HepG2 (cell line): ENCODE measurements around the gene IL17RB. TPM values are rescaled to one million over a fixed set of nuclear protein-coding genes. Genes with fewer than 3 reads are reported as not detected.

Source experiments
- ATAC-seq: fragments of 200-7000 bp; cut with Tn5 transposase; 3 replicates; pipeline ENCODE4 v1.9.1; 2020; ENCODE audit warnings: mild to moderate bottlenecking, moderate library complexity
- BruUV-seq: library from RNA; stranded (reverse); fragments of 400-500 nt; replicated peaks from 2 replicates; lab custom pipeline; 2021; lab: Mats Ljungman, UMichigan
- CTCF ChIA-PET: fragments of 300-600 bp; formaldehyde crosslinking; extraction: SDS; loops from one replicate; lab custom pipeline; 2021; ENCODE audit warnings: low total read pairs, inconsistent platforms, low intra/inter-chr PET ratio; lab: Yijun Ruan, JAX
- POLR2A ChIA-PET: fragments of 350-600 bp; sonication (Branson Sonifier 250); formaldehyde crosslinking; loops from one replicate; lab custom pipeline; 2020; ENCODE audit warnings: antibody characterized with exemption, inconsistent platforms; lab: Yijun Ruan, JAX
- DNase-seq: peaks from one replicate; pipeline ENCODE4 v3.0.0-alpha.2; 2015; ENCODE audit warnings: low spot score
- FAIRE-seq: peaks from 3 replicates; lab custom pipeline; 2011; peaks lifted over from hg19 to GRCh38; lab: Jason Lieb, UNC
- H2AFZ ChIP-seq: one replicate; pipeline ENCODE4 v1.6.1; 2011; ENCODE audit warnings: low read length, inconsistent platforms
- H3K27ac ChIP-seq: fragments of 300-600 bp; 3 replicates; pipeline ENCODE4 v1.8.0; 2011; ENCODE audit warnings: mixed run types, mild to moderate bottlenecking, mixed read lengths, low read length, inconsistent platforms; ENCODE audit not compliant: insufficient read depth; ENCODE audit errors: extremely low read length
- H3K27me3 ChIP-seq, 2 experiments: fragments of 200-600 bp in 1 of 2; 2 replicates in 1 of 2; 3 replicates in 1 of 2; pipeline versions ENCODE4 v1.6.0 to v1.8.0; 2011; ENCODE audit warnings: low read length in 2 of 2, mild to moderate bottlenecking in 2 of 2, moderate library complexity in 2 of 2, inconsistent platforms in 1 of 2; ENCODE audit not compliant: insufficient read depth in 2 of 2, control insufficient read depth in 1 of 2
- H3K36me3 ChIP-seq, 2 experiments: fragments of 200-600 bp in 1 of 2; replicated peaks in 1 of 2; 2 replicates in 1 of 2; 3 replicates in 1 of 2; pipeline versions ENCODE4 v1.5.1 to v1.8.0; 2011; ENCODE audit warnings: low read length in 2 of 2, inconsistent platforms in 1 of 2; ENCODE audit not compliant: insufficient read depth in 2 of 2, control insufficient read depth in 1 of 2
- H3K4me1 ChIP-seq: 2 replicates; pipeline ENCODE4 v1.5.1; 2012; ENCODE audit warnings: low read length, inconsistent platforms; ENCODE audit not compliant: insufficient read depth
- H3K4me2 ChIP-seq: 2 replicates; pipeline ENCODE4 v1.6.0; 2011; ENCODE audit warnings: low read depth, low read length, inconsistent platforms
- H3K4me3 ChIP-seq, 3 experiments: fragments of 200-600 bp in 1 of 3; sonication (generic), shearing (Covaris generic) in 1 of 3; replicated peaks in 1 of 3; 2 replicates each; pipeline ENCODE4 v1.5.1; 2011 to 2016; ENCODE audit warnings: low read length in 3 of 3, inconsistent platforms in 2 of 3, low read depth in 2 of 3, mild to moderate bottlenecking in 2 of 3, control low read depth in 1 of 3, mixed read lengths in 1 of 3; ENCODE audit not compliant: insufficient read depth in 1 of 3
- H3K79me2 ChIP-seq: one replicate; pipeline ENCODE4 v1.6.1; 2011; ENCODE audit warnings: low read length, inconsistent platforms; ENCODE audit not compliant: insufficient read depth
- H3K9ac ChIP-seq: 2 replicates; pipeline ENCODE4 v1.6.0; 2011; ENCODE audit warnings: mild to moderate bottlenecking, low read depth, low read length, inconsistent platforms; ENCODE audit not compliant: insufficient read depth
- H3K9me3 ChIP-seq: 2 replicates; pipeline ENCODE4 v1.5.1; 2012; ENCODE audit warnings: mild to moderate bottlenecking, low read length
- H4K20me1 ChIP-seq: 2 replicates; pipeline ENCODE4 v1.6.0; 2011; ENCODE audit warnings: inconsistent platforms, mild to moderate bottlenecking, low read length, moderate library complexity; ENCODE audit not compliant: insufficient read depth
- AGO2 ChIP-seq: fragments of 200-400 bp; formaldehyde crosslinking; optimal IDR thresholded peaks from 2 replicates; pipeline ENCODE3; 2017; ENCODE audit warnings: mild to moderate bottlenecking, low read depth, low read length, moderate library complexity
- IKZF1 ChIP-seq: fragments of 450-650 bp; IDR thresholded peaks from 2 replicates; pipeline ENCODE4 v1.7.1; 2016
- IRF9 ChIP-seq: sonication (generic); formaldehyde crosslinking; IDR thresholded peaks from 2 replicates; pipeline ENCODE4 v1.8.0; 2022; ENCODE audit warnings: missing genetic modification reagents, mild to moderate bottlenecking, borderline replicate concordance
- SAP130 ChIP-seq: IDR thresholded peaks from 2 replicates; pipeline ENCODE4 v1.6.1; 2016; ENCODE audit warnings: low read depth
- ZNF280B ChIP-seq: sonication (generic); formaldehyde crosslinking; IDR thresholded peaks from 2 replicates; pipeline ENCODE4 v1.5.0; 2020; ENCODE audit warnings: missing genetic modification reagents, mild to moderate bottlenecking, borderline replicate concordance
- ZNF557 ChIP-seq: sonication (generic); formaldehyde crosslinking; IDR thresholded peaks from 2 replicates; pipeline ENCODE4 v1.4.0; 2020; ENCODE audit warnings: missing genetic modification reagents
- WGBS: methylation state at CpG from one replicate; pipeline ENCODE4 v1.1.6; 2017; ENCODE audit warnings: low lambda C conversion rate; 5-methylcytosine and 5-hydroxymethylcytosine counted together
- in situ Hi-C: cut with HindIII; loops from 2 replicates; pipeline ENCODE4 v1.10.0; 2017; ENCODE audit warnings: low pct_unique_long_range_greater_than_20kb; ENCODE audit not compliant: extremely low pct_ligation_motif_present
- intact Hi-C: fragments of 100-400 bp; cut with micrococcal nuclease; formaldehyde crosslinking; loops from one replicate; pipeline ENCODE4 v1.10.0; 2022; ENCODE audit not compliant: unreplicated experiment
- polyA plus RNA-seq, 8 experiments: library from polyadenylated mRNA; depleted of rRNA in 3 of 8; stranded (reverse) in 7 of 8; unstranded in 1 of 8; fragments of >200 nt; fragmentation: Illumina TruSeq in 4 of 8; extraction: Trizol in 4 of 8; gene quantifications; 2 replicates each; pipeline versions ENCODE4 v1.2.1 to v1.2.3, GENCODE V29; 2011 to 2016; ENCODE audit warnings: low read depth in 4 of 8, missing spikeins in 1 of 8, mixed read lengths in 1 of 8; ENCODE audit not compliant: insufficient read depth in 1 of 8
- total RNA-seq, 5 experiments: library from RNA; depleted of rRNA; stranded (reverse); fragments of >200 nt; fragmentation: Illumina TruSeq; extraction: Trizol; gene quantifications; 2 replicates each; pipeline ENCODE4 v1.2.3, GENCODE V29; 2016; ENCODE audit warnings: low read depth in 1 of 5

The IL17RB gene
- total and polyA plus RNA-seq, 2 of the 13 experiments (the other 11 are each of a cell fraction or from before 2014, with no cell fraction given) = 130 to 190 TPM

GRCh38 chr3:53804697-53805462 is 41.5 kb upstream of the IL17RB start:
- H3K79me2 ChIP-seq = no peaks in the 10 kb centered on the region
- H3K36me3 ChIP-seq = no peaks in the 10 kb centered on the region
- peaks cover 18% of the 10 kb centered on the region for H3K4me1 ChIP-seq
- DNase-seq (no peak), FAIRE-seq (no peak), ATAC-seq (no peak)
- no peaks in the 10 kb centered on the region for H3K9me3 ChIP-seq
- in situ Hi-C loops = no loop called here
- no peaks in the 10 kb centered on the region; a peak in 1 of 5 replicates for H3K27me3 ChIP-seq
- ChIA-PET CTCF (no interaction called here), POLR2A (interaction anchor here (2.2 kb wide), 1 partner anchor 40 kb away, joined by 8 read pairs; no protein-coding TSS in a partner anchor)
- WGBS = 80% methylated on average over 14 of the region's 14 CpGs
- TF ChIP-seq SAP130 (CRISPR knock-in tag) = no peak
- no peak for TF ChIP-seq AGO2
- no peak for TF ChIP-seq IKZF1
- TF ChIP-seq ZNF280B (CRISPR knock-in tag) = no peak
- TF ChIP-seq ZNF557 (CRISPR knock-in tag) = no peak
- no peak for TF ChIP-seq IRF9 (CRISPR knock-in tag)
- H2AFZ ChIP-seq = no peak overlapping the region
- no peak overlapping the region for H3K27ac ChIP-seq
- H3K4me2 ChIP-seq = no peak overlapping the region
- intact Hi-C loops = loop anchor here (5.0 kb wide), 1 partner anchor 37 kb away; no protein-coding TSS in a partner anchor
- peaks cover 4% of the 10 kb centered on the region; the same call in 1 of the 2 replicates for H4K20me1 ChIP-seq
- H3K4me3 ChIP-seq = no peak overlapping the region
- BruUV-seq = no TSS peak
- no peak overlapping the region for H3K9ac ChIP-seq
